GM19324 (cell line): ENCODE results near the gene GALNT10.

ENCODE experiments used
- ATAC-seq: cut with Tn5 transposase; IDR thresholded peaks from one replicate; pipeline ENCODE4 v1.9.1; 2021; ENCODE audit warnings: mild to moderate bottlenecking, moderate library complexity; ENCODE audit not compliant: unreplicated experiment, low FRiP score

Gene GALNT10

GRCh38 chr5:154451957-154452356 is 261.4 kb downstream of the GALNT10 start:
- no peak for ATAC-seq

DNA sequence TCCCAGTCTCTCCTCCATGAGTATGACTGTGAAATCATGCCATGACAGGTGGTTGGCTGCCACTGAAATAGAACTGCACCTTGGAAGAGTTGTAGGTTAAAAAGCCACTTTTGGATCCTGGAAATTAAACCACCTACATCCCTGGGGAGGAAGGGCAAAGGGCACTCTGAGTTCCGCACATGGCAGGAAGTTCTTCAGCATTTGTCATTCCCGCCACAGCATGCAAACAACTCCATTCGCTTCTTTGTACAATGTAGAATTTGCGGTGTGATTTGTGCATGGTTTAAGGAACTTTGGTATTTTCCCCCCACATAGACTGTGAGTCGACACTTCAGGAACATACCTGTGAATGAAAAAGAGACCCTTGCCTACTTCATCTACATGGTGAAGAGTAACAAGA is 265.1 kb downstream of the GALNT10 start:
- no peak for ATAC-seq

- ATAC-seq: no peak
Observed at GRCh38 chr5:154456540-154456939, 266.0 kb downstream of the GALNT10 start.

GRCh38 chr5:154459015-154459414 is 268.5 kb downstream of the GALNT10 start:
- ATAC-seq: no peak

GRCh38 chr5:154460172-154460571 is 269.6 kb downstream of the GALNT10 start:
- no peak for ATAC-seq

DNA sequence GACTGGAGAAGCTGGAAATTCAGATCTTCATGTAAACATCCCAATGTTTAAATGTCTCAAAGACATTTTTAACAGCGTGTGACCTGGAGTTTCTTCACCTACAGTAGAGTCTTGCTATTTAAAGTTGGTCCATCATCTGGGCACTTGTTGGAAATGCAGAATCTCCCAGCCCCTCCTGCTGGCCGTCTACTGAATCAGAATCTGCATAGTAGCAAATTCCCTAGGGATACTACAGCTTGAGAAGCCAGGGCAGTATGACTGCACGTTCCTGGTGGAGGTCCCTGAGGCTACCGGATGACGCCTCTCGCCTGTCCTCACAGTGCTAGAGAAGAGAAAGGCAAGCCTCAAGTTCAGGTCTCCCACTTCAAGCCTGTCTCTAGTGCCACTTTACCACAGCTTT is 271.0 kb downstream of the GALNT10 start:
- no peak for ATAC-seq

- no peak for ATAC-seq
Observed at GRCh38 chr5:154464438-154464837, 273.9 kb downstream of the GALNT10 start.

GRCh38 chr5:154465169-154465568 is 274.6 kb downstream of the GALNT10 start:
- ATAC-seq: no peak

- no peak for ATAC-seq
Observed at GRCh38 chr5:154466147-154466546, 275.6 kb downstream of the GALNT10 start.

- no peak for ATAC-seq
Observed at GRCh38 chr5:154466671-154467070, 276.1 kb downstream of the GALNT10 start.

DNA sequence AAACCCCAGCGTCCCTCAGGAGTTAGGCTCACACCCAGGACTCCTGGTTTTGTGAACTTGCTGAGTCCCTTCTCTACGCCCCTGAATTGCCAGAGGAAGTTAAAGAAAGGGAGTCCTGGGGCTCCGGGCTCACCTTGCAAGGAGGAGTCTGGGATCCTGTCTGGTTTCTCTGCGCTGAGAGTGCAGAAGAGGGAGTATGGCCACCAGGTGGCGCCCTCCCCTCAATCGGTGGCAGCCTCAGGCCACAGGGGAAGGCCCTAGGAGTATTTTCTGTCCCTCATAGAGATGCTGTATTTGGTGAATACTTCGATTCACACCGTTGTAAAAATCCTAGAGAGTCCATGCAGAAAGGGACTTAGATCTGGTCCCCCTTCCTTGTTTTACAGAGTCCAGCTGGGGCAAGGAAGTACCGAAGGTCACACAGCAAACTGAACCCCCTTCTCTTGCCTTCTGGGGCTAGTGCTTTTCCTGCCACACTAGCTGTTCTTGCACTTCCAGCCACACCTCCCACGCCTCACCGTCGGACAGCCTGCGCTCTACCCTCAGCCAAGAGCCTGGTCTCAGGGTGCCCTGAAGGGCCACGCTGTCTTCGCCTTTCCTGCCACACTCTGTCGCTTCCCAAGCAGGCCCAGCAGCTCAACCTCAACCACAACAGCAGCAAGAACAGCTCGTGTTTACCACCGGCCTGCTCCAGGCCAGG is 277.3 kb downstream of the GALNT10 start:
- ATAC-seq: peak; percentile 89

- ATAC-seq: no peak
Observed at GRCh38 chr5:154470137-154470536, 279.6 kb downstream of the GALNT10 start.
